ENCODE measurements around the gene PDE7B. TPM values are rescaled to one million over a fixed set of nuclear protein-coding genes. Genes with fewer than 3 reads are reported as not detected.

The PDE7B gene
- total and polyA plus RNA-seq, 2 of the 8 experiments (the other 6 are each of a cell fraction or from before 2014, with no cell fraction given) = not detected

DNA sequence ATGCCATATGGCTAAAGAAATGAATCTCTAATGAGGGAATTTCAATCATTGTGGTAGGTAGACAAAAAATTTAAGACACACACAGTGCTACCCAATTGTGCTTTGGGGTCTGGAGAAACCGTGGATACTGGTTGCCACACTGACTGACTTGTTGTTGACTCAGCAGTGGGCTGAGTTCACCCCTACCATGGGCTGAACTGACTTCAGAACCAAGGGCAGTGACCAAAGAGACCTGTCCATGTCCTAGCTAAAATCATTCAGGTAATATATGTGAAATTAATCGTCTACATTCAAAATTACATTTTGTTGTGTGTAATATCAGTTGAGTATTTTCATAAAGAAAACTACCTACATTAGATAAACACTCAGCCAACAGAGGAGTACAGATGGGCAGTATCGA is 131.6 kb downstream of the PDE7B start (continued):
- TF ChIP-seq EP300 (IDR thresholded peaks at IDR 0.05; ENCODE audit: borderline replicate concordance in 1 of 2, low read depth in 2 of 2, low read length in 2 of 2) (no peak), NANOG (IDR thresholded peaks at IDR 0.05; ENCODE audit: insufficient read depth, low read depth, low read length, poor library complexity, severe bottlenecking) (no peak), TAF7 (optimal IDR thresholded peaks at IDR 0.05; ENCODE audit: borderline replicate concordance, low read depth, low read length) (no peak), SAP30 (IDR thresholded peaks at IDR 0.05; ENCODE audit: insufficient read depth, insufficient replicate concordance, low read length) (no peak), JUN (IDR thresholded peaks at IDR 0.05; ENCODE audit: low read depth, low read length) (no peak), GABPA (IDR thresholded peaks at IDR 0.05; ENCODE audit: borderline replicate concordance, insufficient read depth, low read length) (no peak), BCL11A (IDR thresholded peaks at IDR 0.05; ENCODE audit: low read depth in 2 of 2, low read length in 2 of 2) (no peak)

All from H1 (cell line).